Choroid plexus epithelial cell (primary cell): ENCODE data around the gene GPLD1.

Experiments used
- DNase-seq: peaks from one replicate; pipeline ENCODE4 v3.0.0-alpha.2; 2010; ENCODE audit warnings: low read depth
- H3K4me3 ChIP-seq: 2 replicates; pipeline ENCODE4 v1.5.1; 2011; ENCODE audit warnings: low read depth, mild to moderate bottlenecking, control low read depth, low read length, moderate library complexity
- CTCF ChIP-seq: conservative IDR thresholded peaks from 2 replicates; pipeline ENCODE4 v1.5.1; 2011; ENCODE audit warnings: low read depth, mild to moderate bottlenecking, control low read depth, inconsistent platforms, low read length, moderate library complexity

Gene GPLD1

GRCh38 chr6:24529985-24530384 is 40.6 kb upstream of the GPLD1 start:
- no peak for TF ChIP-seq CTCF
- no peak overlapping the region for H3K4me3 ChIP-seq
- DNase-seq, result no peak

GRCh38 chr6:24524805-24525204 is 35.4 kb upstream of the GPLD1 start:
- no peak overlapping the region for H3K4me3 ChIP-seq
- peak; percentile 87 for DNase-seq
- peak; percentile 85 for TF ChIP-seq CTCF

GRCh38 chr6:24524329-24524728 is 35.0 kb upstream of the GPLD1 start:
- no peak for TF ChIP-seq CTCF
- H3K4me3 ChIP-seq, result no peak overlapping the region
- no peak for DNase-seq

- DNase-seq, result peak; percentile 19
- no peak for TF ChIP-seq CTCF
- H3K4me3 ChIP-seq, result no peak overlapping the region
Measured at GRCh38 chr6:24522228-24523176, 33.1 kb upstream of the GPLD1 start.

GRCh38 chr6:24520929-24521546 is 31.7 kb upstream of the GPLD1 start:
- peak; percentile 89 for TF ChIP-seq CTCF
- peak; percentile 57 for DNase-seq
- no peak overlapping the region for H3K4me3 ChIP-seq

GRCh38 chr6:24517659-24518543 is 28.5 kb upstream of the GPLD1 start:
- TF ChIP-seq CTCF, result no peak
- DNase-seq, result no peak
- no peak overlapping the region for H3K4me3 ChIP-seq
